Measurements from ENCODE around the gene GP1BA.

The GP1BA gene

GRCh38 chr17:4934173-4934979 lies 2.3 kb downstream of the GP1BA start:
- H3K4me2 ChIP-seq (ENCODE audit: low read length), result peak overlapping the region; percentile 25; the same call in 1 of the 2 replicates
- no peaks in the 10 kb centered on the region for H3K9me2 ChIP-seq (replicated peaks; ENCODE audit: control insufficient read depth, low read length)
- H3K9me3 ChIP-seq (ENCODE audit: control insufficient read depth, insufficient read depth, low read length), result no peaks in the 10 kb centered on the region
- H3F3A ChIP-seq (ENCODE audit: control insufficient read depth, insufficient read depth), result no peaks in the 10 kb centered on the region
- peak; percentile 34 for TF ChIP-seq CTCF (IDR thresholded peaks at IDR 0.05; ENCODE audit: low read depth, low read length, poor library complexity, severe bottlenecking)
- TF ChIP-seq EZH2phosphoT487 (IDR thresholded peaks at IDR 0.05; ENCODE audit: borderline replicate concordance, low read length), result no peak
- H3K4me1 ChIP-seq (ENCODE audit: control insufficient read depth, low read length), result peaks cover 22% of the 10 kb centered on the region
- H4K20me1 ChIP-seq (ENCODE audit: control insufficient read depth, insufficient read depth, low read depth, low read length), result no peaks in the 10 kb centered on the region; the same call in 1 of the 2 replicates
- no peaks in the 10 kb centered on the region for H3K27me3 ChIP-seq (ENCODE audit: control insufficient read depth, low read length)
- peaks cover 19% of the 10 kb centered on the region for H3K79me2 ChIP-seq (ENCODE audit: control insufficient read depth, low read length)
- H3K36me3 ChIP-seq (ENCODE audit: control insufficient read depth, low read length), result peaks cover 41% of the 10 kb centered on the region
- no peak overlapping the region for H3K4me3 ChIP-seq (ENCODE audit: low read length)
- no peak overlapping the region for H3K27ac ChIP-seq (ENCODE audit: low read depth, low read length)

- Histone ChIP-seq H4K20me1 (ENCODE audit: control insufficient read depth, insufficient read depth, low read depth, low read length) (no peaks in the 10 kb centered on the region; the same call in 1 of the 2 replicates), H3K79me2 (ENCODE audit: control insufficient read depth, low read length) (peaks cover 25% of the 10 kb centered on the region), H3F3A (ENCODE audit: control insufficient read depth, insufficient read depth) (peaks cover 4% of the 10 kb centered on the region), H3K4me2 (ENCODE audit: low read length) (no peak overlapping the region), H3K9me3 (ENCODE audit: control insufficient read depth, insufficient read depth, low read length) (no peaks in the 10 kb centered on the region), H3K4me3 (ENCODE audit: low read length) (no peak overlapping the region), H3K9me2 (replicated peaks; ENCODE audit: control insufficient read depth, low read length) (no peaks in the 10 kb centered on the region), H3K27me3 (ENCODE audit: control insufficient read depth, low read length) (no peaks in the 10 kb centered on the region), H3K27ac (ENCODE audit: low read depth, low read length) (no peak overlapping the region), H3K36me3 (ENCODE audit: control insufficient read depth, low read length) (peaks cover 48% of the 10 kb centered on the region), H3K4me1 (ENCODE audit: control insufficient read depth, low read length) (peaks cover 22% of the 10 kb centered on the region)
- TF ChIP-seq CTCF (IDR thresholded peaks at IDR 0.05; ENCODE audit: low read depth, low read length, poor library complexity, severe bottlenecking), result no peak
- no peak for TF ChIP-seq EZH2phosphoT487 (IDR thresholded peaks at IDR 0.05; ENCODE audit: borderline replicate concordance, low read length)
Measured at GRCh38 chr17:4935650-4936049, 3.6 kb downstream of the GP1BA start.

- no peaks in the 10 kb centered on the region; the same call in 1 of the 2 replicates for H4K20me1 ChIP-seq (ENCODE audit: control insufficient read depth, insufficient read depth, low read depth, low read length)
Measured at GRCh38 chr17:4936436-4936835, 4.4 kb downstream of the GP1BA start.

More at GRCh38 chr17:4936436-4936835, 4.4 kb downstream of the GP1BA start:
- no peak overlapping the region for H3K4me3 ChIP-seq (ENCODE audit: low read length)
- H3K9me2 ChIP-seq (replicated peaks; ENCODE audit: control insufficient read depth, low read length), result no peaks in the 10 kb centered on the region
- H3K4me2 ChIP-seq (ENCODE audit: low read length), result no peak overlapping the region
- H3K27ac ChIP-seq (ENCODE audit: low read depth, low read length), result no peak overlapping the region
- no peaks in the 10 kb centered on the region for H3K9me3 ChIP-seq (ENCODE audit: control insufficient read depth, insufficient read depth, low read length)
- H3K27me3 ChIP-seq (ENCODE audit: control insufficient read depth, low read length), result no peaks in the 10 kb centered on the region
- TF ChIP-seq CTCF (IDR thresholded peaks at IDR 0.05; ENCODE audit: low read depth, low read length, poor library complexity, severe bottlenecking), result no peak
- TF ChIP-seq EZH2phosphoT487 (IDR thresholded peaks at IDR 0.05; ENCODE audit: borderline replicate concordance, low read length), result no peak
- peaks cover 33% of the 10 kb centered on the region for H3K79me2 ChIP-seq (ENCODE audit: control insufficient read depth, low read length)
- peaks cover 56% of the 10 kb centered on the region for H3K36me3 ChIP-seq (ENCODE audit: control insufficient read depth, low read length)
- peaks cover 26% of the 10 kb centered on the region for H3K4me1 ChIP-seq (ENCODE audit: control insufficient read depth, low read length)
- H3F3A ChIP-seq (ENCODE audit: control insufficient read depth, insufficient read depth), result peaks cover 7% of the 10 kb centered on the region
